ENCODE measurements around the gene TNN. TPM values are rescaled to one million over a fixed set of nuclear protein-coding genes. Genes with fewer than 3 reads are reported as not detected.

Gene TNN
- total and polyA plus RNA-seq, 7 donors = 0.03 to 0.36 (median 0.28) TPM; not detected in 2

DNA sequence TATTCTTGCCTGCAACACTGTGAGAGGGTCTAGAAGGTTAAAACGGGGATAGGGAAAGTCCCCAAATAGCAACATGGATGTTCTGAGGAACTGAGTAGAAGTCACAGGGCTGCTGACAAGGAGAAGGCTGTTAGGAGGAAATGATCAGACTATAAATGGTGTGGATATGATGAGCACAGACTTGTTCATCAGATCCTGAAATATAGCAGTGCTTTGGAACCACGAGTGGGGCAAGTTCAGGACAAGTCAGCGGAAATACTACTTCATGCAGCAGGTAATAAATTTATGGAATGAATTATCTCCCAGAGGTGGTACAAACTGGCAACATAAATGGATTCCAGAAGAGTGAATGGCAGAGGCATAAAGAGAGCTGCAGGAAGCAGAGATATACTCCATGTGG, 128.2 kb downstream of the TNN start:
- H3K9me3 ChIP-seq = no peaks in the 10 kb centered on the region
- intact Hi-C loops (cut with DNase I) = no loop called here
- 71 to 75% methylated on average over 3 of the region's 3 CpGs for WGBS, 2 donors
- H3K4me3 ChIP-seq = no peak overlapping the region
- peaks cover 0 to 26% (median 14%) of the 10 kb centered on the region in 4 donors for H3K4me1 ChIP-seq
- H3K27me3 ChIP-seq = no peaks in the 10 kb centered on the region
- H3K36me3 ChIP-seq = no peaks in the 10 kb centered on the region
- no peak for TF ChIP-seq POLR2AphosphoS5 (IDR thresholded peaks at IDR 0.05)
- TF ChIP-seq, protein P1, sequence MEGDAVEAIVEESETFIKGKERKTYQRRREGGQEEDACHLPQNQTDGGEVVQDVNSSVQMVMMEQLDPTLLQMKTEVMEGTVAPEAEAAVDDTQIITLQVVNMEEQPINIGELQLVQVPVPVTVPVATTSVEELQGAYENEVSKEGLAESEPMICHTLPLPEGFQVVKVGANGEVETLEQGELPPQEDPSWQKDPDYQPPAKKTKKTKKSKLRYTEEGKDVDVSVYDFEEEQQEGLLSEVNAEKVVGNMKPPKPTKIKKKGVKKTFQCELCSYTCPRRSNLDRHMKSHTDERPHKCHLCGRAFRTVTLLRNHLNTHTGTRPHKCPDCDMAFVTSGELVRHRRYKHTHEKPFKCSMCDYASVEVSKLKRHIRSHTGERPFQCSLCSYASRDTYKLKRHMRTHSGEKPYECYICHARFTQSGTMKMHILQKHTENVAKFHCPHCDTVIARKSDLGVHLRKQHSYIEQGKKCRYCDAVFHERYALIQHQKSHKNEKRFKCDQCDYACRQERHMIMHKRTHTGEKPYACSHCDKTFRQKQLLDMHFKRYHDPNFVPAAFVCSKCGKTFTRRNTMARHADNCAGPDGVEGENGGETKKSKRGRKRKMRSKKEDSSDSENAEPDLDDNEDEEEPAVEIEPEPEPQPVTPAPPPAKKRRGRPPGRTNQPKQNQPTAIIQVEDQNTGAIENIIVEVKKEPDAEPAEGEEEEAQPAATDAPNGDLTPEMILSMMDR (IDR thresholded peaks at IDR 0.05) = no peak
- no peak for TF ChIP-seq POLR2A (IDR thresholded peaks at IDR 0.05)
- TF ChIP-seq EP300 (IDR thresholded peaks at IDR 0.05) = no peak
- no peak for DNase-seq
- H3K27ac ChIP-seq = no peak overlapping the region

DNA sequence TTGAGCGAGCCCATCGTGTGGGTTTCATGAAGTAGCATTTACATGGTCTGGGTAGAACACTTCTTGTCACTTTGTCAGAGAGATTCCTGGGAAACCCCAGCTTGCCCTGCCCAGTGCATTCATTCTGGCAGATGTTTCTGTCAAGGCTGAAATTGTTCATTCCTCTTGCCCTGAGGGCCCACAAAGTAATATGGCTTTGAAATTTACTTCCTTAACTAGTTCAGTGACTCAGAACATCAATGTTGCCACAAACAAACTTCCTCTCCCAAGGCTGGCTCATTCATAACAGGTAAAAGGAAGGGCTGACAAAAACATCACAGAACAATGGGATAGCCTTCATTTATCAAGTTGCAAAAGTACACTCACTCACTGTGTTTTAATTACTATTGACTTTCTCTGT, 129.9 kb downstream of the TNN start:
- intact Hi-C loops (cut with DNase I) = no loop called here
- TF ChIP-seq, protein P1 (IDR thresholded peaks at IDR 0.05) = no peak
- TF ChIP-seq POLR2A (IDR thresholded peaks at IDR 0.05) = no peak
- TF ChIP-seq POLR2AphosphoS5 (IDR thresholded peaks at IDR 0.05) = no peak
- no peak for TF ChIP-seq EP300 (IDR thresholded peaks at IDR 0.05)
- peaks cover 0 to 26% (median 15%) of the 10 kb centered on the region in 4 donors for H3K4me1 ChIP-seq
- H3K27me3 ChIP-seq = no peaks in the 10 kb centered on the region
- whole genome bisulfite sequencing, 2 donors = 75 to 89% methylated on average over 2 of the region's 2 CpGs
- H3K4me3 ChIP-seq = no peak overlapping the region
- no peaks in the 10 kb centered on the region for H3K36me3 ChIP-seq
- H3K9me3 ChIP-seq = no peaks in the 10 kb centered on the region
- no peak for DNase-seq
- peak overlapping the region in 1 of 4 donors; percentile 20 for H3K27ac ChIP-seq

Small RNA genes lying within 50 kb of the gene (small RNA-seq; reads per million reads assigned to genes)
- 0 reads per million in 3 donors for gene RF00019

Other genes with a start within 250 kb of the TNN start
- 100 to 1,000 TPM in 1 of 4 donors, 10 to 100 TPM in 3; 41.3 to 107 (median 85.7) TPM for gene CACYBP, start 67.9 kb upstream of the TNN start, total RNA-seq
- 10 to 100 TPM; 75.7 to 87.1 (median 77.2) TPM for gene CACYBP, start 67.9 kb upstream of the TNN start, polyA plus RNA-seq
- 10 to 100 TPM; 17.5 to 36.0 (median 24.3) TPM for gene MRPS14, start 44.4 kb upstream of the TNN start, total RNA-seq
- gene MRPS14, start 44.4 kb upstream of the TNN start, polyA plus RNA-seq = 10 to 100 TPM; 25.2 to 28.9 (median 28.7) TPM
- 10 to 100 TPM; 11.4 to 28.2 (median 20.4) TPM for gene KIAA0040, start 124.9 kb downstream of the TNN start, total RNA-seq
- gene KIAA0040, start 124.9 kb downstream of the TNN start, polyA plus RNA-seq = 10 to 100 TPM in 1 of 3 donors, 1 to 10 TPM in 2; 6.6 to 20.5 (median 6.9) TPM

All from sigmoid colon (tissue), 7 donors.